ENCODE data around the gene HERC2. TPM values are rescaled to one million over a fixed set of nuclear protein-coding genes. Genes with fewer than 3 reads are reported as not detected.

Gene HERC2
- total RNA-seq, 1 experiment from 2014 or later = 69.7 TPM

GRCh38 chr15:28086175-28086703 is 235.7 kb downstream of the HERC2 start:
- Histone ChIP-seq H3K4me3 (ENCODE audit: low read depth in 2 of 2, low read length in 2 of 2) (no peak overlapping the region), H3K4me1 (ENCODE audit: control insufficient read depth, insufficient read depth, low read length) (no peaks in the 10 kb centered on the region), H3K27me3 (ENCODE audit: control insufficient read depth, insufficient read depth, low read length) (0 out of 2 replicates have a peak, but pooled peaks cover 2% of the 10 kb centered on the region), H3K27ac (ENCODE audit: low read length) (no peak overlapping the region), H3K9me3 (ENCODE audit: control insufficient read depth, insufficient read depth, low read depth, low read length) (no peaks in the 10 kb centered on the region), H3K36me3 (ENCODE audit: control insufficient read depth, insufficient read depth, low read length) (no peaks in the 10 kb centered on the region)
- peak; percentile 41 for DNase-seq (ENCODE audit: low read depth, low spot score)
- TF ChIP-seq SIN3A (IDR thresholded peaks at IDR 0.05; ENCODE audit: borderline replicate concordance, insufficient read depth, low read depth, low read length) (no peak), CTCF (IDR thresholded peaks at IDR 0.05) (peak; percentile 88), TCF7L2 (IDR thresholded peaks at IDR 0.05; ENCODE audit: low read depth, low read length) (no peak), REST (IDR thresholded peaks at IDR 0.05; ENCODE audit: insufficient read depth in 1 of 2, low read depth in 2 of 2, low read length in 1 of 2) (no peak)
- intact Hi-C loops (cut with micrococcal nuclease; ENCODE audit: unreplicated experiment) (no loop called here), in situ Hi-C loops (cut with HindIII; ENCODE audit: low pct_unique_long_range_greater_than_20kb, low sequenced_read_pairs) (no loop called here)
- CTCF ChIA-PET = no interaction called here
- BruUV-seq (replicated peaks) = no TSS peak
- peak; percentile 100 for ATAC-seq
- POLR2A ChIA-PET = no interaction called here

DNA sequence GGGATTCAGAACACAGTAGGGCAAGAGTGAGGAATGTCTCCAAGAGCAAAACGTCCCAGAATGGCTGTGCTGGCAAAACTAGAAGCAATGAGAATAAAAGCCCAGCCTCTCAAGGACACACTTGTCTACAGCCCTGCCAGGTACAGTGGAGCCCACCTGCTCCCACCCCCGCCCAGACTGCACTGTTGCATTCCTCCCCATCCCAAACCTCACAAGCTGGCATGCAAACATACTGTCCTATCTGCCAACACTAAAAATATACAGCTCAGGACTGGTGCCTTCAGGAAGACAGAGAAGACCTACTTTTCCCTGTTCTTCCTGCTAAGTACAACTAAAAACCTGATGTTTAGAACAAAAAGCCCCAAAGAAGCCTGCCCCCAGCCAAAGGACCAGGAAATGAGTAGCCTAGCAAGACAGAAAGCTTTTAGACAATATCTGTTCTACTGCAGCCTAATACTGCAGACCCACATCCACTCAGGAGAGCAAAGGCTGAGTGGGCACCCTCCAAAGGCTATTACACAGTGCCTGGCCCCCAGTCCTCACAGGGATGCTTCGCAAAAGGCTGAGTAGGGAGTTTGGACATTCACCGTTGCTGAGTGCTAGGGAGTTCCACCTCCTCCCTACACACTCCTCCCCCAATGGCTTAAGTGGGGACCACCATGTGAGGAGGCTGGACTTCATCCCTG is 236.3 kb downstream of the HERC2 start:
- DNase-seq (ENCODE audit: low read depth, low spot score) (no peak), ATAC-seq (peak; percentile 55)
- Histone ChIP-seq H3K36me3 (ENCODE audit: control insufficient read depth, insufficient read depth, low read length) (no peaks in the 10 kb centered on the region), H3K27ac (ENCODE audit: low read length) (no peak overlapping the region), H3K9me3 (ENCODE audit: control insufficient read depth, insufficient read depth, low read depth, low read length) (no peaks in the 10 kb centered on the region), H3K4me1 (ENCODE audit: control insufficient read depth, insufficient read depth, low read length) (no peaks in the 10 kb centered on the region), H3K27me3 (ENCODE audit: control insufficient read depth, insufficient read depth, low read length) (0 out of 2 replicates have a peak, but pooled peaks cover under 1% of the 10 kb centered on the region), H3K4me3 (ENCODE audit: low read depth in 2 of 2, low read length in 2 of 2) (no peak overlapping the region)
- POLR2A ChIA-PET = no interaction called here
- CTCF ChIA-PET = no interaction called here
- intact Hi-C loops (cut with micrococcal nuclease; ENCODE audit: unreplicated experiment) = no loop called here
- TF ChIP-seq REST (IDR thresholded peaks at IDR 0.05; ENCODE audit: insufficient read depth in 1 of 2, low read depth in 2 of 2, low read length in 1 of 2) (no peak), SIN3A (IDR thresholded peaks at IDR 0.05; ENCODE audit: borderline replicate concordance, insufficient read depth, low read depth, low read length) (no peak), CTCF (IDR thresholded peaks at IDR 0.05) (no peak), TCF7L2 (IDR thresholded peaks at IDR 0.05; ENCODE audit: low read depth, low read length) (no peak), POLR2AphosphoS5 (IDR thresholded peaks at IDR 0.05; ENCODE audit: low read depth, low read length) (no peak)
- in situ Hi-C loops (cut with HindIII; ENCODE audit: low pct_unique_long_range_greater_than_20kb, low sequenced_read_pairs) = no loop called here
- no TSS peak for BruUV-seq (replicated peaks)
